ENCODE data around the gene HMOX2.
A peak's percentile ranks its signal among the peaks of the same experiment; 100 is the strongest.

The HMOX2 gene

GRCh38 chr16:4510747-4511426, 34.7 kb downstream of the HMOX2 start:
- H4K91ac ChIP-seq (ENCODE audit: low read length): no peak overlapping the region
- H2BK12ac ChIP-seq (ENCODE audit: low read length in 2 of 2): no peak overlapping the region
- H3K14ac ChIP-seq (ENCODE audit: low read length in 2 of 2): no peak overlapping the region
- H2BK120ac ChIP-seq (ENCODE audit: low read depth, low read length): no peak overlapping the region
- peaks cover 53% of the 10 kb centered on the region for H3K79me1 ChIP-seq (replicated peaks; ENCODE audit: low read length, poor library complexity, severe bottlenecking)
- peaks cover 78 to 80% of the 10 kb centered on the region in 2 experiments for H3K36me3 ChIP-seq (ENCODE audit: control insufficient read depth in 1 of 2, insufficient read depth in 2 of 2, low read depth in 1 of 2, low read length in 2 of 2)
- 92% methylated on average over 14 of the region's 14 CpGs for WGBS
- no peak overlapping the region for H3K4ac ChIP-seq (ENCODE audit: low read depth in 1 of 2, low read length in 2 of 2)
- no peak overlapping the region for H3K27ac ChIP-seq (ENCODE audit: low read length, poor library complexity, severe bottlenecking)
- H3K4me2 ChIP-seq (ENCODE audit: low read length, poor library complexity, severe bottlenecking): no peak overlapping the region
- no peak overlapping the region for H2AFZ ChIP-seq (ENCODE audit: low read depth, low read length)
- peaks cover 6% of the 10 kb centered on the region for H3K4me1 ChIP-seq (ENCODE audit: control insufficient read depth, insufficient read depth, low read depth, low read length)
- peak overlapping the region; percentile 8 for H3K9ac ChIP-seq (ENCODE audit: low read length)
- no peak overlapping the region for H4K8ac ChIP-seq (ENCODE audit: low read length)
- H2BK5ac ChIP-seq (ENCODE audit: low read depth, low read length, poor library complexity, severe bottlenecking): no peak overlapping the region
- no peaks in the 10 kb centered on the region for H3K9me3 ChIP-seq (ENCODE audit: control insufficient read depth, low read length)
- DNase-seq: no peak
- no peak overlapping the region for H3K4me3 ChIP-seq (ENCODE audit: insufficient read depth in 1 of 2, low read depth in 1 of 2, low read length in 2 of 2)
- no peak overlapping the region for H3K23ac ChIP-seq (ENCODE audit: low read length in 2 of 2)
- no peak overlapping the region for H3K18ac ChIP-seq (ENCODE audit: low read depth in 1 of 2, low read length in 2 of 2)
- no peaks in the 10 kb centered on the region for H3K27me3 ChIP-seq (ENCODE audit: control insufficient read depth in 1 of 2, insufficient read depth in 1 of 2, low read length in 2 of 2)
- H2BK15ac ChIP-seq (ENCODE audit: low read depth, poor library complexity, severe bottlenecking): no peak overlapping the region
- H2AK5ac ChIP-seq (ENCODE audit: low read length, severe bottlenecking): no peak overlapping the region

DNA sequence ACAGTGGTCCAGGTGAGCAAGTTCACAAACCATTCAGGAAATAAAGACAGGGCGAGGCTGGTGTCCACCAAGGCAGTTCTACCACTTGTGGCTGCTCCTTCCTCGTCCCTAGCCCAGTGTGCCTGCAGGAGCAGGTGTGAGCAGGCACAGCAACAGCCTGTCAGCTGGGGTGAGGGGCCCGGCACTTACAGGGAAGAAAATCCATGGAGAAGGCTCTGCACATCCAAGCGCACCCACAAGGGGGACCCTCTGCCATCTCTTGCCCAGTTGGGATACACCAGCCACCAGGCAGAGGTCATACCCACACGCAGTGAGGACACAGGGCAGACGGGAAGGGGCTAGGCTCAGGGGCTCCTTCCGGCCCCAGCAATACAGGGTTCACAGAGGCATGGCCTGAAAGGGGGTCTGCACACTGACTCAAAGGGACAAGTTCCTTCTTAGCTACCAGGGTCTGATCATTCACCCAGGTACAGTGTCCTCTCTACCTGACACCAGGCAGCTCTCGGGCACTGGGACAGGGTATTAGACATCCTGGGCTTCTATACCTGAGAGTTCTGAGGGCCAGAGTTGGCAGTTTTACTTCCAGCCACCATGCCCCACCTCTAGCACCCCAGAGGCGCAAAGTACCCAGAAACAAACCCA, 35.4 kb downstream of the HMOX2 start:
- Histone ChIP-seq H2AFZ (ENCODE audit: low read depth, low read length) (no peak overlapping the region), H4K8ac (ENCODE audit: low read length) (no peak overlapping the region), H3K36me3 (ENCODE audit: control insufficient read depth in 1 of 2, insufficient read depth in 2 of 2, low read depth in 1 of 2, low read length in 2 of 2) (peaks cover 73 to 78% of the 10 kb centered on the region in 2 experiments), H3K27ac (ENCODE audit: low read length, poor library complexity, severe bottlenecking) (no peak overlapping the region), H3K9me3 (ENCODE audit: control insufficient read depth, low read length) (no peaks in the 10 kb centered on the region), H3K27me3 (ENCODE audit: control insufficient read depth in 1 of 2, insufficient read depth in 1 of 2, low read length in 2 of 2) (no peaks in the 10 kb centered on the region), H3K4me1 (ENCODE audit: control insufficient read depth, insufficient read depth, low read depth, low read length) (peaks cover 6% of the 10 kb centered on the region), H3K4me3 (ENCODE audit: insufficient read depth in 1 of 2, low read depth in 1 of 2, low read length in 2 of 2) (no peak overlapping the region), H2BK12ac (ENCODE audit: low read length in 2 of 2) (no peak overlapping the region), H3K4ac (ENCODE audit: low read depth in 1 of 2, low read length in 2 of 2) (no peak overlapping the region), H3K9ac (ENCODE audit: low read length) (peak overlapping the region; percentile 8), H2BK120ac (ENCODE audit: low read depth, low read length) (no peak overlapping the region), H2BK5ac (ENCODE audit: low read depth, low read length, poor library complexity, severe bottlenecking) (no peak overlapping the region), H2AK5ac (ENCODE audit: low read length, severe bottlenecking) (no peak overlapping the region), H3K79me1 (replicated peaks; ENCODE audit: low read length, poor library complexity, severe bottlenecking) (peaks cover 53% of the 10 kb centered on the region), H2BK15ac (ENCODE audit: low read depth, poor library complexity, severe bottlenecking) (no peak overlapping the region), H4K91ac (ENCODE audit: low read length) (no peak overlapping the region), H3K18ac (ENCODE audit: low read depth in 1 of 2, low read length in 2 of 2) (no peak overlapping the region), H3K23ac (ENCODE audit: low read length in 2 of 2) (no peak overlapping the region), H3K14ac (ENCODE audit: low read length in 2 of 2) (no peak overlapping the region), H3K4me2 (ENCODE audit: low read length, poor library complexity, severe bottlenecking) (no peak overlapping the region)
- peak; percentile 61 for DNase-seq
- 64% methylated on average over 9 of the region's 9 CpGs for WGBS

DNA sequence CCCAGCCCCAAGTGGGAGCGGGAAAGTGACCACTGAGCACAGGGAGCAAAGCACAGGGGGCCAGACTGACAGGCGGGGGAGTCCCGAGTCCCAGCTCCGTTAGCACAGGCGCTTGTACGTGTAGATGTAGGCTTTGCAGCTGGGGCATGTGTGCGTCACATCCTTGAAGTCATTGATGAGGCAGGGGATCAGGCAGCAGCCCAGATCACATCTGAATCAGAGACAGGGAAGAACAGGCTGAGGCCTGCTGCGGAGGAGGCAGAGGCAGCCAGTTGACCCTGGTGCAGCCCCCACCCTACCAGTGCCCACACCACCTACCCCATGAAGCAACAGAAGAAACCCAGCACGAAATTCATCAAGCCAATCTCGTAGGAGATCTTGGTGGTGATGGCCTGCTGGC, 36.3 kb downstream of the HMOX2 start:
- H3K4ac ChIP-seq (ENCODE audit: low read depth in 1 of 2, low read length in 2 of 2): no peak overlapping the region
- peaks cover 6% of the 10 kb centered on the region for H3K4me1 ChIP-seq (ENCODE audit: control insufficient read depth, insufficient read depth, low read depth, low read length)
- peaks cover 52% of the 10 kb centered on the region for H3K79me1 ChIP-seq (replicated peaks; ENCODE audit: low read length, poor library complexity, severe bottlenecking)
- peak overlapping the region; percentile 9 for H4K91ac ChIP-seq (ENCODE audit: low read length)
- DNase-seq: no peak
- no peak overlapping the region for H2BK15ac ChIP-seq (ENCODE audit: low read depth, poor library complexity, severe bottlenecking)
- no peak overlapping the region for H3K27ac ChIP-seq (ENCODE audit: low read length, poor library complexity, severe bottlenecking)
- H3K36me3 ChIP-seq (ENCODE audit: control insufficient read depth in 1 of 2, insufficient read depth in 2 of 2, low read depth in 1 of 2, low read length in 2 of 2): peaks cover 65 to 70% of the 10 kb centered on the region in 2 experiments
- H3K4me3 ChIP-seq (ENCODE audit: insufficient read depth in 1 of 2, low read depth in 1 of 2, low read length in 2 of 2): no peak overlapping the region
- H3K4me2 ChIP-seq (ENCODE audit: low read length, poor library complexity, severe bottlenecking): no peak overlapping the region
- no peak overlapping the region for H3K23ac ChIP-seq (ENCODE audit: low read length in 2 of 2)
- 94% methylated on average over 10 of the region's 10 CpGs for WGBS
- peak overlapping the region in 1 of 2 experiments; percentile 19 for H2BK12ac ChIP-seq (ENCODE audit: low read length in 2 of 2)
- H4K8ac ChIP-seq (ENCODE audit: low read length): no peak overlapping the region
- no peak overlapping the region for H2AK5ac ChIP-seq (ENCODE audit: low read length, severe bottlenecking)
- H3K27me3 ChIP-seq (ENCODE audit: control insufficient read depth in 1 of 2, insufficient read depth in 1 of 2, low read length in 2 of 2): no peaks in the 10 kb centered on the region
- no peak overlapping the region for H2BK5ac ChIP-seq (ENCODE audit: low read depth, low read length, poor library complexity, severe bottlenecking)
- no peak overlapping the region for H3K18ac ChIP-seq (ENCODE audit: low read depth in 1 of 2, low read length in 2 of 2)
- no peaks in the 10 kb centered on the region for H3K9me3 ChIP-seq (ENCODE audit: control insufficient read depth, low read length)
- H3K9ac ChIP-seq (ENCODE audit: low read length): no peak overlapping the region
- H2BK120ac ChIP-seq (ENCODE audit: low read depth, low read length): no peak overlapping the region
- H3K14ac ChIP-seq (ENCODE audit: low read length in 2 of 2): no peak overlapping the region
- H2AFZ ChIP-seq (ENCODE audit: low read depth, low read length): no peak overlapping the region

- H2BK120ac ChIP-seq (ENCODE audit: low read depth, low read length): no peak overlapping the region
- H3K4me3 ChIP-seq (ENCODE audit: insufficient read depth in 1 of 2, low read depth in 1 of 2, low read length in 2 of 2): no peak overlapping the region
- H3K4ac ChIP-seq (ENCODE audit: low read depth in 1 of 2, low read length in 2 of 2): no peak overlapping the region
- no peak overlapping the region for H3K4me2 ChIP-seq (ENCODE audit: low read length, poor library complexity, severe bottlenecking)
- H3K14ac ChIP-seq (ENCODE audit: low read length in 2 of 2): no peak overlapping the region
- no peak overlapping the region for H2BK5ac ChIP-seq (ENCODE audit: low read depth, low read length, poor library complexity, severe bottlenecking)
- H3K27me3 ChIP-seq (ENCODE audit: control insufficient read depth in 1 of 2, insufficient read depth in 1 of 2, low read length in 2 of 2): no peaks in the 10 kb centered on the region
- peaks cover 57 to 64% of the 10 kb centered on the region in 2 experiments for H3K36me3 ChIP-seq (ENCODE audit: control insufficient read depth in 1 of 2, insufficient read depth in 2 of 2, low read depth in 1 of 2, low read length in 2 of 2)
- H2AFZ ChIP-seq (ENCODE audit: low read depth, low read length): no peak overlapping the region
- 95% methylated on average over 17 of the region's 19 CpGs for WGBS
- no peak overlapping the region for H2AK5ac ChIP-seq (ENCODE audit: low read length, severe bottlenecking)
- H3K9ac ChIP-seq (ENCODE audit: low read length): no peak overlapping the region
- peaks cover 6% of the 10 kb centered on the region for H3K4me1 ChIP-seq (ENCODE audit: control insufficient read depth, insufficient read depth, low read depth, low read length)
- H4K91ac ChIP-seq (ENCODE audit: low read length): no peak overlapping the region
- H3K9me3 ChIP-seq (ENCODE audit: control insufficient read depth, low read length): no peaks in the 10 kb centered on the region
- no peak overlapping the region for H3K27ac ChIP-seq (ENCODE audit: low read length, poor library complexity, severe bottlenecking)
- H3K79me1 ChIP-seq (replicated peaks; ENCODE audit: low read length, poor library complexity, severe bottlenecking): peaks cover 48% of the 10 kb centered on the region
- no peak overlapping the region for H4K8ac ChIP-seq (ENCODE audit: low read length)
- H2BK15ac ChIP-seq (ENCODE audit: low read depth, poor library complexity, severe bottlenecking): no peak overlapping the region
- no peak overlapping the region for H2BK12ac ChIP-seq (ENCODE audit: low read length in 2 of 2)
- DNase-seq: no peak
- no peak overlapping the region for H3K18ac ChIP-seq (ENCODE audit: low read depth in 1 of 2, low read length in 2 of 2)
- H3K23ac ChIP-seq (ENCODE audit: low read length in 2 of 2): no peak overlapping the region
Measured at GRCh38 chr16:4513086-4513860, 37.1 kb downstream of the HMOX2 start.
